MCF 10A (cell line): ENCODE measurements around the gene OTUD1. TPM values are rescaled to one million over a fixed set of nuclear protein-coding genes. Genes with fewer than 3 reads are reported as not detected.

Experiments
- BruUV-seq: library from RNA; stranded (reverse); fragments of 400-500 nt; replicated peaks from 2 replicates; lab custom pipeline; 2021; lab: Mats Ljungman, UMichigan
- CTCF ChIA-PET: fragments of 300-600 bp; sonication (Branson Sonifier 250); formaldehyde crosslinking; extraction: SDS; loops from one replicate; lab custom pipeline; 2021; ENCODE audit warnings: antibody characterized with exemption, inconsistent platforms; lab: Yijun Ruan, JAX
- POLR2A ChIA-PET: fragments of 300-600, 350-650 bp; sonication (Branson Sonifier 250); formaldehyde crosslinking; extraction: SDS; loops from one replicate; lab custom pipeline; 2020; ENCODE audit warnings: antibody characterized with exemption, inconsistent platforms; lab: Yijun Ruan, JAX
- DNase-seq: peaks from one replicate; pipeline ENCODE4 v3.0.0-alpha.2; 2018; ENCODE audit not compliant: unreplicated experiment
- H3K27ac Mint-ChIP-seq: one replicate; pipeline ENCODE4 v1.8.0; 2022; ENCODE audit warnings: mild to moderate bottlenecking, low read depth, mixed read lengths; ENCODE audit not compliant: unreplicated experiment
- H3K27me3 Mint-ChIP-seq: one replicate; pipeline ENCODE4 v1.8.0; 2022; ENCODE audit warnings: mixed read lengths; ENCODE audit not compliant: insufficient read depth, unreplicated experiment
- H3K36me3 Mint-ChIP-seq: one replicate; pipeline ENCODE4 v1.8.0; 2022; ENCODE audit warnings: mild to moderate bottlenecking, moderate library complexity, mixed read lengths; ENCODE audit not compliant: insufficient read depth, unreplicated experiment
- H3K4me1 Mint-ChIP-seq: one replicate; pipeline ENCODE4 v1.8.0; 2022; ENCODE audit warnings: mixed read lengths; ENCODE audit not compliant: insufficient read depth, unreplicated experiment
- H3K4me3 Mint-ChIP-seq: one replicate; pipeline ENCODE4 v1.8.0; 2022; ENCODE audit warnings: mild to moderate bottlenecking, moderate library complexity, mixed read lengths; ENCODE audit not compliant: unreplicated experiment
- H3K9me3 Mint-ChIP-seq: one replicate; pipeline ENCODE4 v1.8.0; 2022; ENCODE audit warnings: mixed read lengths; ENCODE audit not compliant: unreplicated experiment
- intact Hi-C: fragments of 100-400 bp; cut with micrococcal nuclease; formaldehyde crosslinking; loops from 2 replicates; pipeline ENCODE4 v1.14.1; 2022
- total RNA-seq: library from RNA; stranded (reverse); gene quantifications from 2 replicates; pipeline ENCODE4 v1.2.3, GENCODE V29; 2022
- TF ChIP-seq, protein P1 (sequence below): fragments of 200-600 bp; IDR thresholded peaks from one replicate; pipeline ENCODE4 v1.8.0; 2022; ENCODE audit warnings: antibody characterized with exemption, mild to moderate bottlenecking; ENCODE audit not compliant: unreplicated experiment

Gene OTUD1
- total RNA-seq, 1 experiment from 2014 or later, result 14.9 TPM

DNA sequence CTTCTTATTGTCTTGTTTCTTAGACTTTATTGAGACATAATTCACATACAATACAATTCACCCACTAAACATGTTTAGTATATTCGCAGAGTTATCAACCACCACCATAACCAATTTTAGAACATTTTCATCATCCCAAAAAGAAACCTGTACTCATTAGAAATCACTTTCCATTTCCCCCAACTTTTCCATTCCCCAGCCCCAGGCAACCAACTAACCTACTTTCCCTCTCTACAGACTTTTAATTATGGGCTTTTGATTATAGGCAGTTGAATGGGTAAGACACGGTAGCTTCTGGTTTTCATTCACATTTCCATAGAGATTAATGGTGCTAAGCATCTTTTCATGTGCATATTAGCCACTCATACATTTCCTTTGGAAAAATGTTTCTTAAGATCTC lies 24.2 kb upstream of the OTUD1 start:
- no peak overlapping the region for H3K4me3 Mint-ChIP-seq
- H3K27me3 Mint-ChIP-seq, result no peaks in the 10 kb centered on the region
- TF ChIP-seq, protein P1, sequence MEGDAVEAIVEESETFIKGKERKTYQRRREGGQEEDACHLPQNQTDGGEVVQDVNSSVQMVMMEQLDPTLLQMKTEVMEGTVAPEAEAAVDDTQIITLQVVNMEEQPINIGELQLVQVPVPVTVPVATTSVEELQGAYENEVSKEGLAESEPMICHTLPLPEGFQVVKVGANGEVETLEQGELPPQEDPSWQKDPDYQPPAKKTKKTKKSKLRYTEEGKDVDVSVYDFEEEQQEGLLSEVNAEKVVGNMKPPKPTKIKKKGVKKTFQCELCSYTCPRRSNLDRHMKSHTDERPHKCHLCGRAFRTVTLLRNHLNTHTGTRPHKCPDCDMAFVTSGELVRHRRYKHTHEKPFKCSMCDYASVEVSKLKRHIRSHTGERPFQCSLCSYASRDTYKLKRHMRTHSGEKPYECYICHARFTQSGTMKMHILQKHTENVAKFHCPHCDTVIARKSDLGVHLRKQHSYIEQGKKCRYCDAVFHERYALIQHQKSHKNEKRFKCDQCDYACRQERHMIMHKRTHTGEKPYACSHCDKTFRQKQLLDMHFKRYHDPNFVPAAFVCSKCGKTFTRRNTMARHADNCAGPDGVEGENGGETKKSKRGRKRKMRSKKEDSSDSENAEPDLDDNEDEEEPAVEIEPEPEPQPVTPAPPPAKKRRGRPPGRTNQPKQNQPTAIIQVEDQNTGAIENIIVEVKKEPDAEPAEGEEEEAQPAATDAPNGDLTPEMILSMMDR, result no peak
- H3K27ac Mint-ChIP-seq, result no peak overlapping the region
- intact Hi-C loops, result no loop called here
- peaks cover 18% of the 10 kb centered on the region for H3K4me1 Mint-ChIP-seq
- ChIA-PET POLR2A (interaction anchor here (0.9 to 1.1 kb wide), 2 partner anchors 9 to 24 kb away, joined by 3 to 8 read pairs; no protein-coding TSS in a partner anchor), CTCF (no interaction called here)
- DNase-seq, result no peak
- H3K9me3 Mint-ChIP-seq, result no peaks in the 10 kb centered on the region
- BruUV-seq, result no TSS peak
- H3K36me3 Mint-ChIP-seq, result no peaks in the 10 kb centered on the region

DNA sequence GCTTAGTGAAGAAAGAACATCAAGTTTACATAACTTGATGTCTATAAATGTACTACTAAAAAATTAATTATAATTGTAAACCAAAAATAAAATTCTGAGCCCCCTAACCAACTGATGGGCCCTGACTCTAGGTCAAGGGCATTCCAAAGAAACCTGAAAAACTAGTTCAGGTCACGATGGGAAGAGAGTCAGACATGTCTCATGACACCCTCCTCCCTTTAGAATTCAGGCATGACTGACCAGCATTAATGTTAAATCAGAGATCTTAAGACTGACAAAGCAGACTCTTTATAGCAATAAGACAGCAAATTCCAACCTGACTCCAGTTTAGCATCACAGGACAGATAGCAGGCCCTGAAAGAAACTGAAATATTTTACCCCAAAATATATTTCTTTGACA lies 21.6 kb upstream of the OTUD1 start:
- BruUV-seq, result no TSS peak
- TF ChIP-seq, protein P1, result no peak
- intact Hi-C loops, result no loop called here
- H3K36me3 Mint-ChIP-seq, result no peaks in the 10 kb centered on the region
- H3K9me3 Mint-ChIP-seq, result no peaks in the 10 kb centered on the region
- ChIA-PET POLR2A (no interaction called here), CTCF (no interaction called here)
- no peaks in the 10 kb centered on the region for H3K27me3 Mint-ChIP-seq
- H3K4me1 Mint-ChIP-seq, result peaks cover 19% of the 10 kb centered on the region
- no peak overlapping the region for H3K4me3 Mint-ChIP-seq
- DNase-seq, result no peak
- H3K27ac Mint-ChIP-seq, result no peak overlapping the region

DNA sequence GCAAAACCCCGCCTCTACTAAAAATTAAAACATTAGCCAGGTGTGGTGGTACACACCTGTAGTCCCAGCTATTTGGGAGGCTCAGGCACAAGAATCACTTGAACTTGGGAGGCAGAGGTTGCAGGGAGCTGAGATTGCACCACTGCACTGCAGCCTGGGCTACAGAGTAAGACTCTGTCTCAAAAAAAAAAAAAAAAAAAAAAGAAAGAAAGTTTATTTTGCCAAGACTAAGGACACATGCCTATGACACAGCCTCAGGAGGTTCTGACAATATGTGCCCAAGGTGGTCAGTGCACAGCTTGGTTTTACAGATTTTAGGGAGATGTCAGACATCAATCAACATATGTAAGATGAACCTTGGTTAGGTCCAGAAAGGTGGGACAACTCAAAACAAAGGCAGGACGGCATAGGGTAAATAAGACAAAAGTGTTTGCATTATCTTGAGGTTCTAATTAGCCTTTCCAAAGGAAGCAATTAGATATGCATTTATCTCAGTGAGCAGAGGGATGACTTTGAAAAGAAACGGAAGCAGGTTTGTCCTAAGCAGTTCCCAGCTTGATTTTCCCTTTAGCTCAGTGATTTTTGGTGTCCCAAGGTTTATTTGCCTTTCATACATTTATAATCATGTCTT lies 20.7 kb upstream of the OTUD1 start:
- H3K9me3 Mint-ChIP-seq, result no peaks in the 10 kb centered on the region
- peaks cover 16% of the 10 kb centered on the region for H3K4me1 Mint-ChIP-seq
- CTCF ChIA-PET, result interaction anchor here (0.9 kb wide), 1 partner anchor 107 kb away, joined by 3 read pairs; no protein-coding TSS in a partner anchor
- no peaks in the 10 kb centered on the region for H3K27me3 Mint-ChIP-seq
- no peaks in the 10 kb centered on the region for H3K36me3 Mint-ChIP-seq
- no peak overlapping the region for H3K27ac Mint-ChIP-seq
- no TSS peak for BruUV-seq
- no peak overlapping the region for H3K4me3 Mint-ChIP-seq
- no peak for DNase-seq
- intact Hi-C loops, result no loop called here
- POLR2A ChIA-PET, result no interaction called here
- TF ChIP-seq, protein P1, result no peak

DNA sequence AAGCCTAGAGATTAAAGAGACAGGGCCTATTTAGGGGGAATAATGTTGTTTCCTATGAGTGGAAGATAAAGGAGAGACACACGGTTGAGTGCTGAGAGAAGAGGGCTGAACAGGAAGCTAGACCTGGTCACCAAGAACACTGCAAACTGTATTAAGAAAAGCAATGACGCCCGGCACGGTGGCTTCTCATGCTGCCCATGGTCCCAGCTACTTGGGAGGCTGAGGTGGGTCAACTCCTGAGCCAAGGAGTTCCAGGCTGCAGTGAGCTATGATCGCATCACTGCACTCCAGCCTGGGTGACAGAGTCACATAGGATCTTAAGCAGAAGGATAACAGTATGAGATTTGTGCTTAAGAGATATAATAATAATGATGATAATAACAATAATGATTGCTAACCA lies 19.7 kb upstream of the OTUD1 start:
- Mint-ChIP-seq H3K36me3 (no peaks in the 10 kb centered on the region), H3K4me1 (peaks cover 10% of the 10 kb centered on the region), H3K27ac (no peak overlapping the region), H3K9me3 (no peaks in the 10 kb centered on the region), H3K27me3 (no peaks in the 10 kb centered on the region), H3K4me3 (no peak overlapping the region)
- ChIA-PET POLR2A (interaction anchor here (1.4 to 1.8 kb wide), 2 partner anchors 11 to 67 kb away, joined by 4 read pairs; no protein-coding TSS in a partner anchor), CTCF (interaction anchor here (0.6 to 2.0 kb wide), 2 partner anchors 16 to 18 kb away, joined by 3 to 5 read pairs; no protein-coding TSS in a partner anchor)
- DNase-seq, result no peak
- no TSS peak for BruUV-seq
- TF ChIP-seq, protein P1, result no peak
- intact Hi-C loops, result no loop called here
